Stimulated activated CD8-positive, alpha-beta memory T cell treated with anti-CD3 and anti-CD28 coated beads, Interleukin-12 subunit alpha, Interleukin-12 subunit beta, amount 100 ng/mL, for 24 hours (primary cell): Measurements from ENCODE around the gene PRKCA.
"Not testable (repeated sequence)": the region's sequence is repeated elsewhere in the genome, so short reads cannot be mapped to it uniquely, and the experiment has no call there.

ENCODE experiments used
- DNase-seq: peaks from one replicate; pipeline ENCODE4 v3.0.0-alpha.2; 2020; ENCODE audit errors: extremely low read depth

PRKCA gene

GRCh38 chr17:66438101-66438500, 135.7 kb downstream of the PRKCA start:
- no peak for DNase-seq

- DNase-seq: no peak
Observed at GRCh38 chr17:66441101-66441661, 138.8 kb downstream of the PRKCA start.

GRCh38 chr17:66443166-66443565, 140.8 kb downstream of the PRKCA start:
- DNase-seq: no peak

GRCh38 chr17:66443606-66444005, 141.2 kb downstream of the PRKCA start:
- DNase-seq: no peak

DNA sequence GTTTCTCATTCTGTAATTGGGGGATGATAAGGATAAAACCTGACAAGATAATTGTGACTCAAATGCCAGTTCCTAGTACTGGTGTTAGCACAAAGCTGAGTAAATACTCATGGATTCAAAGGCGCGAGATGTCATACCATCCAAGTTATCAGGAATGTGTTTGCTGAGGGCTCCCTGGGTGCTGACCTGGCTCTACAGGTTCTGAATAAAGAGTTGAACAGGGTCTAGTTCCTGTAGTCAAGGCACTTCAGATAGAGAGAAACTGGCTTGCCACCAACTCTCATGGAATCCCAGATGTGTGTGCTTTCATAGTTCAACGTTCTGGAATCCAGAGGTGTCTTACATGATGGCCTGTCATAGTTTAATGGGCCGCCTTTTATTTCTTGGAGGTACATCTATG, 141.6 kb downstream of the PRKCA start:
- DNase-seq: no peak

- no peak for DNase-seq
Observed at GRCh38 chr17:66445229-66445628, 142.8 kb downstream of the PRKCA start.

DNA sequence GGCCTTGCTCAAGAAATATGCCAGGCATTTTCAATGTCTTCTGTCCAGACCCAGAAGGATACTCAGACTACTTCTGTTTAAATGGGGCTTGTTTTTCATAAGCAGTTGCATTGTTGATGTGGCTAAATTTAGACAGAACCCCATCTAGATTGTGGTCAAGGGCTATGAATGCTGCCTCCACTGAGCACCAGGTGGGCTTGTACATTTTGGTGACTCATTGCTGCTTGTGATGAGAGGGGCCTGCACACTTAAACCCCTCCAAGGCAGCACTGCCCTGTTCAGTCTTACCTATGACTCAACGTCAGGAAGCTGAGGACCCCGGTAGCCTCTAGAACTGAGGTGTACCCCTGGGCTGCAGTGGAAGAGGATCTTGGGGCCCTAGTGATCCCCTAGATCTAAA, 144.0 kb downstream of the PRKCA start:
- no peak for DNase-seq

GRCh38 chr17:66447159-66447558, 144.7 kb downstream of the PRKCA start:
- no peak for DNase-seq

DNA sequence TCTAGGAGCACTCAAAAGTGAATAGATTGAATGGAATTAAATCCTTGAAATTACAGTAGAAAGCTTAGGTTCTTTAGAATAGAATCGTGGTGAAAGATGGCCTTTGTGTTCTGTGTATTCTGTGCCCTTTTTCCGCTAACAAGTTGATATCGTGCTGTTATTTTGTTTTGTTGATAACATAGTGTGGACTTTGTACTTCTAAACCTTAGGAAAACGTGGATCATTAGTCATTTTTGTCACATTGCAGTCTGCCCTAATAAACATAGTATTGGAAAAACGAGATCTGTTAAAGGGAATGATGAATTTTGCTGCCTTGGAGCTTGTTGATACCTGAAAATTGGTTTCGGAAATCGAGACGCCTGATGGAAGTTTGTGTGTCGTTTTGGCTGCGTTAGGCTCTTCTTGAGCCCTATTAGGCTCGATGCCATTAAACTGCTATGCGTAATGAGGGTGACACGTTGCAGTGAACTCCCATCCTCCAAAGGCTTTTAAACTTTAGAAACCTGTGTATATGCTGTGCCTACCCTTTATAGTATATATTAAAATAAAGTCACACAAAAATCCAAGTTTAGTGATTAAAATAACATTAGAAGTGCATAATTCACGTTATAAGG, 145.7 kb downstream of the PRKCA start:
- no peak for DNase-seq

- DNase-seq: no peak
Observed at GRCh38 chr17:66449418-66449977, 147.1 kb downstream of the PRKCA start.

DNA sequence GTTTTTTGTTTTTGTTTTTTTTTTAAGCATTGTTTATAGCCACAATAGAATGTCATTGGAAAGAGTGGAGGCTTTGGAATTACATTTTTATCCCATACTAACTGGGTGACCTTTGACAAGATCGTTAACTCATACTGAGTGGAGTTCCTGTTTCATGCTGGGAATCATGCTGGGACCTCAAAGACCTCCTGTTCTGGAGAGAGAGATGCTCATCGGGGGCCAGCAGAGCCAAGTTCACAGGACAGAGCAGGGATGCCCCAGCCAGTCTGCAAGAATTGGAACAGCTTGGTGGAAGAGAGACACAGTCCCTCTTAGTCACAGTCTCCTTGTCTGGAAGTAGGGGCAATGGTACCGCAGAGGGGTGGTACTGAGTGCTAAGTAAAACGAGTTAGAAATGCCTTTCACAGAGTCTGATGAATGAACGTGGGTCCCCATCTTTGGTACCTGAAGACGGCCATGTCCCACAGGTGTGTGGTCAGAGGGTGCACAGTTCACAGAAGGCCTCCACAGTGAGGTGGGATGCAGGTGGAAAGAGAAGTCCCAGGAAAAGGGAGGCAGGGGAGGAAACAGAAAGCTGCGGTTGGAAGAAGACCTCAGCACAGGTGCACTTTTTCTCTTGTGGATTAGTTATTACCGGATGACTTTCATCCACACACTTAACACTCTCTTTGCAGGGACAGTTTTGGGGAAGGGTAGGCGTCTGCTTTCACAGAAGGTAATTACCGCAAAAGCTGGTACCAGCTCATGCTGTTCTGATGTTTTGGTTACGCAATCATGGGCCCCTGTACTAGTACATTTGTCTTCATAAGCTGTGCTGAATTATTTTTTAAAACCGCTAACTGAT, 147.8 kb downstream of the PRKCA start:
- DNase-seq: no peak

GRCh38 chr17:66450852-66451158, 148.4 kb downstream of the PRKCA start:
- DNase-seq: no peak

DNA sequence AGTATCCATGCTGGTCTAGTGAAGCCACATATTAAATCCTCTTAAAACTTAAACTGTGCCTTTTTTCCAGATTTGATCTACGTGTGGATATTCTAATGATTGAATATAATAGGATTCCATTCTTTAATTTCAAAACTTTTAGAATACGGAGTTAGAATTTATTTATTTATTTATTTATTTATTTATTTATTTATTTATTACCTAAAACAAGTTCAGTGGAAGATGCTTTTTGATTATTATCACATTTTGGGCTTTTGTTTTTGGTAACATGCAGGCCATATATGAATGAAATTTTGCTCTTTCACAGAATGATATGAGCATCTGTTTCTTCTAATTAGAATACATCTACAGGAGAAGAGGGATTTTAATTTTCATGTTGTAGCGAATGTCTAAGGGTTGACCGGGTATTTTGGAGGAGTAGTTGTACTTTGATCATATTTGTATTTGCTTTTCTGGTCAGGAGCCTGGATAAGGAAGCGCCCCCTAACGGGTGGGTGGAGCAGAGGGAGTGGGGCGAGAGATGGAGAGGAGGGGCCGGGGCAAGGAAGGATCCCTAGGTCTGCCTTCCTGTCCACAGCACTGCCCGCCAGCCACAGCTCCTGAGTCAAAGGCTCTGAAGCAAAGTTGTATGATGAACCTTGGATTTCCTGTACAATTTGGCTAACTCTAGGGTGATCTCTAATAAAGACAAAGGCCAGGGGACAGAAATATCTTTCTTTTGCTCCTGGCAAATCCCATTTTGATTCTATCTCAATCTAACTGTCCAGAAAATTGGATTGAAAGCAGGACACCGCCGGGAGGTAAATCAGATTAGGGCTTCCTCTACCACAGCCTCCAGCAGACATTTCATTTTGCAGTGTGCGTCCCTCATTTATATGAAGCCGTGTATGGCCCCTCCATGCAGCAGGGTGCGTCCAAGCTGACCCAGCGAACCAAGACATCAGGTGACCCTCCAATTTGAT, 149.1 kb downstream of the PRKCA start:
- DNase-seq: no peak

- DNase-seq: no peak
Observed at GRCh38 chr17:66455060-66455459, 152.6 kb downstream of the PRKCA start.

GRCh38 chr17:66457499-66457898, 155.1 kb downstream of the PRKCA start:
- not testable (repeated sequence) for DNase-seq

GRCh38 chr17:66458782-66459181, 156.4 kb downstream of the PRKCA start:
- DNase-seq: no peak

DNA sequence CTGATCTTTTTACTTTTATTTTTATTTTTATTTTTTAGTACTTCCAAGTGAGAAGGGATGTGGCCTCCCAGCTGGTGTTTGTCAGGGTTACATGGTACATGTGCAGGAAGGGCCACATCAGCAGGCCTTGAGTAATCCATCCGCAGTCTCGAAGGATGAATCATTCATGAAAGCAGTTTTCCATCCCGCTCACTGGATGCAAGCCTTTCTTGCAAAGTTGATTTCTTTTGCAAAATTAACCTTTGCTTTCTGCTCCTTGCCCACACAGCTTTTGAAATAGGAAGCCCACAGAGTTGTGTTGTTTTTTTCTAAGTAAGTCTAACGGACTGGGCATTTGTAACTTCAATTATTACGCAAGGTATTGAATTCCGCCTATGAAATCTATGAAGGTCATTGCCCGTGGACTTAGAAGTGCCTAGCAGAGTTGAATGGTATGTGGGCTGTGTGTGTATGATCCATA, 157.4 kb downstream of the PRKCA start:
- no peak for DNase-seq

DNA sequence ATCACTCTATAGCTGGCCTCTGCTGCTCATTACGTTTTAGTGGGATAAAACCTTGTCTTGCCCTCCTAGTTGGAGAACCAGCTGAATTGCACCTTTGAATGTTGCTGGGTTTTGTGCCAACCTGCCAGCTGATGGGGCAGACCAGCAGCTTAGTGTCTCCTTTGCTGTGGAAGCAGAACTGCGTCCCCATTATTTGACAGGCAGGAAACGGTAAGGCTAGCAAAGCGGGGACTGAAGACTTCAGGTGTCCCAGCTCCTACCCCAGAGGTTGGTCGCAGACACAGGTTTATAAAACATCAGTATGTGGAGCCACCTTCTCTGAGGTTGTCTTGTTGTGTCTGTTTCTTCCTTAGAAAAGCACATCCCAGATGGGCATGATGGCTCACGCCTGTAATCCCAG, 158.1 kb downstream of the PRKCA start:
- no peak for DNase-seq

DNA sequence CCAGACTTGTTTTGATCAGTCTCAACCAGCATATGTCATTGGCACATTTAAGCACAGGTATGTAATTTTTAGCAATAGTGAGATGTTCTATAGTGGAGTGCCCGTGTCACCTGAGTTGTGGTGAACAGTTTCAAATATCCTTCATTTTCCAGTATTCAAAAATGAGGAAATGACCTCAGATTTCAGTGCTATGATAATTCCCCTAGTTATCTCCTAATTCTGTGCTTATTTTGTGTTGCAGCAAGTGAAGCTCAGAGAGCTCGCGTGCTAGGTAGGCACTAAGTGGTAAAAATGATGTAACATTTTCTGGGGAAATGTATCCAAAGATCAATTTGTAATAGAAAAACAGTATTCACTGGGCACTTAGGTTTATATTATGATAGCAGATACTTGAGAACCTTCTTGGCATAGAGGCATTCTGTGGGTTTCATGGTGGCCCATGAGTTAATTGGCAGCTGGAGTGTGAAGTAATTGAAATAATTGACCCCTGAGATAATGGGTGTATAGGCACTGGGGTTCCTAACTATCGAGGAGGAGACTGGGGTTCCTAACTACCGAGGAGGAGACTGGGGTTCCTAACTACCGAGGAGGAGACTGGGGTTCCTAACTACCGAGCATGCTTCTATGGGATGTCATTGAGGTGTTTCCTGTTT, 159.1 kb downstream of the PRKCA start:
- no peak for DNase-seq

DNA sequence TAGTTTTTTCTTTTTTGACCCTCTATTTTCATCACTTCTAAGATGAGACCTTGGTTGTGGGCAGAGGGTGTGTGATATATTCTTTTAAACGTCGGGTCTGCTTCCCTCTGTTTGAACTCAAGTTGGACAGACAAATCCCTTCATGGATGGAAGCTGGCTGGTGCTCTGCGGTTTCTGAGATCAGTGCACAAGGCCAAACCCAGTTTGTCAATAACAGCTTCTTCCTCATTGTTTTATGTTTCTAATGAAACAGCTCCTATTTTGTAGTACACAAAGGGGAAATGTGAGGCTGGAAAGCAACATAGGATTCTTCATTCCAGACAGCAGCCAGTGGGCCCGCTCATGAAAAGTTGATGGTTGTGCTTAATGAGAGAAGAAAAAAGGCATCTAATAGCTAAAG, 159.6 kb downstream of the PRKCA start:
- no peak for DNase-seq

DNA sequence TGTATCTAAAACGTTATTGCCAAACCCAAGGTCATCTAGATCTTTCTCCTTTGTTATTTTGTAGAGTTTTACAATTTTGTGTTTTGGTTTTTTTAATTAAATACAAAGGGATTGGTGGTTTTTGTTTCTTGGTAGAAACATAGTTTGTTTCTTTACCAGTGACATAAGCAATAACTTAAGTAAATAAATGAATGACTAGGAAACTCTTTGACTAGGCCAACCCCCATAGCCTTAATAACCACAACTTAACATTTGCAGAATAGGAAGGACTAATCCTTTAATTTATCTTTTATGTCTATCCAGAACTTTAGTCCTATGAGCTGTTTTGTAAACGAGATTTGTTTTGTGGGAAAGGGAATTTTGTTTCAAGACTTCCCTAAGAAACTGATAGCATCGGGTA, 162.5 kb downstream of the PRKCA start:
- no peak for DNase-seq
